Measurements from ENCODE around the gene MUCL3. TPM values are rescaled to one million over a fixed set of nuclear protein-coding genes. Genes with fewer than 3 reads are reported as not detected.
"Not testable (repeated sequence)": the region's sequence is repeated elsewhere in the genome, so short reads cannot be mapped to it uniquely, and the experiment has no call there.

Gene MUCL3
- total RNA-seq, 2 experiments from 2014 or later = not detected

- ChIA-PET POLR2A (interaction anchor here (0.6 to 1.0 kb wide), 2 partner anchors 13 to 173 kb away, joined by 3 read pairs; no protein-coding TSS in a partner anchor), CTCF (ENCODE audit: unreplicated experiment) (no interaction called here)
- H3K27ac ChIP-seq (ENCODE audit: low read depth, low read length, poor library complexity, severe bottlenecking) = no peak overlapping the region
- no peak for DNase-seq (ENCODE audit: low spot score)
- peaks cover 18% of the 10 kb centered on the region for H3K4me1 ChIP-seq (ENCODE audit: insufficient read depth, low read length, poor library complexity, severe bottlenecking)
- intact Hi-C loops (cut with micrococcal nuclease; ENCODE audit: unreplicated experiment) = no loop called here
- no peak overlapping the region for H2AFZ ChIP-seq (ENCODE audit: low read length)
- peaks cover 14% of the 10 kb centered on the region; the same call in 1 of the 2 replicates for H3K36me3 ChIP-seq (ENCODE audit: insufficient read depth, low read length)
- no peak for TF ChIP-seq EZH2phosphoT487 (IDR thresholded peaks at IDR 0.05; ENCODE audit: borderline replicate concordance, low read depth, low read length)
- TF ChIP-seq CTCF (conservative IDR thresholded peaks at IDR 0.05; ENCODE audit: low read length) = no peak
- no peaks in the 10 kb centered on the region for H4K20me1 ChIP-seq (ENCODE audit: insufficient read depth, low read length)
- H3K79me2 ChIP-seq (ENCODE audit: insufficient read depth, low read depth, low read length) = no peaks in the 10 kb centered on the region
- H3K9me3 ChIP-seq (ENCODE audit: low read length) = no peaks in the 10 kb centered on the region
- H3K4me3 ChIP-seq (ENCODE audit: low read depth, low read length, poor library complexity, severe bottlenecking) = no peak overlapping the region
- no peak overlapping the region for H3K4me2 ChIP-seq (ENCODE audit: low read length)
- BruUV-seq (replicated peaks) = no TSS peak
- H3K9me2 ChIP-seq (ENCODE audit: insufficient read depth, low read length) = no peaks in the 10 kb centered on the region
Measured at GRCh38 chr6:30901436-30901835, 39.3 kb upstream of the MUCL3 start.

- CTCF ChIA-PET (ENCODE audit: unreplicated experiment); H3K79me2 ChIP-seq (ENCODE audit: insufficient read depth, low read depth, low read length); BruUV-seq (replicated peaks); DNase-seq (ENCODE audit: low spot score); intact Hi-C loops (cut with micrococcal nuclease; ENCODE audit: unreplicated experiment); H3K4me3 ChIP-seq (ENCODE audit: low read depth, low read length, poor library complexity, severe bottlenecking); H4K20me1 ChIP-seq (ENCODE audit: insufficient read depth, low read length); H3K9me3 ChIP-seq (ENCODE audit: low read length); H3K9me2 ChIP-seq (ENCODE audit: insufficient read depth, low read length); H3K27ac ChIP-seq (ENCODE audit: low read depth, low read length, poor library complexity, severe bottlenecking): not testable (repeated sequence)
- peaks cover 18% of the 10 kb centered on the region for H3K4me1 ChIP-seq (ENCODE audit: insufficient read depth, low read length, poor library complexity, severe bottlenecking)
- H3K4me2 ChIP-seq (ENCODE audit: low read length) = peak overlapping the region; percentile 21; the same call in 1 of the 2 replicates
- H2AFZ ChIP-seq (ENCODE audit: low read length) = peak overlapping the region; percentile 81; the same call in 1 of the 2 replicates
- H3K36me3 ChIP-seq (ENCODE audit: insufficient read depth, low read length) = peaks cover 14% of the 10 kb centered on the region; the same call in 1 of the 2 replicates
- POLR2A ChIA-PET = interaction anchor here (0.6 kb wide), 1 partner anchor 173 kb away, joined by 3 read pairs; no protein-coding TSS in a partner anchor
Measured at GRCh38 chr6:30902196-30902595, 38.6 kb upstream of the MUCL3 start.

- H4K20me1 ChIP-seq (ENCODE audit: insufficient read depth, low read length) = no peaks in the 10 kb centered on the region
- ChIA-PET CTCF (ENCODE audit: unreplicated experiment) (no interaction called here), POLR2A (no interaction called here)
- no peak overlapping the region for H3K4me3 ChIP-seq (ENCODE audit: low read depth, low read length, poor library complexity, severe bottlenecking)
- H3K36me3 ChIP-seq (ENCODE audit: insufficient read depth, low read length) = peaks cover 10% of the 10 kb centered on the region; the same call in 1 of the 2 replicates
- peaks cover 18% of the 10 kb centered on the region for H3K4me1 ChIP-seq (ENCODE audit: insufficient read depth, low read length, poor library complexity, severe bottlenecking)
- H3K9me2 ChIP-seq (ENCODE audit: insufficient read depth, low read length) = no peaks in the 10 kb centered on the region
- intact Hi-C loops (cut with micrococcal nuclease; ENCODE audit: unreplicated experiment) = no loop called here
- no peak for TF ChIP-seq CTCF (conservative IDR thresholded peaks at IDR 0.05; ENCODE audit: low read length)
- TF ChIP-seq EZH2phosphoT487 (IDR thresholded peaks at IDR 0.05; ENCODE audit: borderline replicate concordance, low read depth, low read length) = no peak
- peak overlapping the region; percentile 21 for H3K4me2 ChIP-seq (ENCODE audit: low read length)
- no TSS peak for BruUV-seq (replicated peaks)
- peak; percentile 38 for DNase-seq (ENCODE audit: low spot score)
- H3K79me2 ChIP-seq (ENCODE audit: insufficient read depth, low read depth, low read length) = no peaks in the 10 kb centered on the region
- peak overlapping the region; percentile 8 for H3K27ac ChIP-seq (ENCODE audit: low read depth, low read length, poor library complexity, severe bottlenecking)
- H3K9me3 ChIP-seq (ENCODE audit: low read length) = no peaks in the 10 kb centered on the region
- peak overlapping the region; percentile 81 for H2AFZ ChIP-seq (ENCODE audit: low read length)
Measured at GRCh38 chr6:30902709-30903108, 38.1 kb upstream of the MUCL3 start.

All from OCI-LY7 (cell line).